Measurements from ENCODE around the gene TSPAN7. TPM values are rescaled to one million over a fixed set of nuclear protein-coding genes. Genes with fewer than 3 reads are reported as not detected.

The TSPAN7 gene
- total and polyA plus RNA-seq, 2 donors from 2014 or later: 44.9 to 98.3 TPM

- no peak for DNase-seq
- Histone ChIP-seq H3K4me3 (ENCODE audit: low read length in 3 of 3) (no peak overlapping the region), H3K36me3 (ENCODE audit: control insufficient read depth in 2 of 3, insufficient read depth in 3 of 3, low read length in 3 of 3) (no peaks in the 10 kb centered on the region), H3K9me3 (ENCODE audit: control insufficient read depth in 2 of 3, insufficient read depth in 1 of 3, low read length in 3 of 3) (no peaks in the 10 kb centered on the region), H3K27ac (ENCODE audit: low read depth in 2 of 2, low read length in 2 of 2) (no peak overlapping the region), H3K4me1 (ENCODE audit: control insufficient read depth in 2 of 3, insufficient read depth in 2 of 3, low read depth in 1 of 3, low read length in 3 of 3) (no peaks in the 10 kb centered on the region), H3K27me3 (ENCODE audit: control insufficient read depth, insufficient read depth, low read length) (peaks cover 3% of the 10 kb centered on the region), H3K9ac (ENCODE audit: low read length in 3 of 3) (no peak overlapping the region)
- intact Hi-C loops (cut with DNase I): no loop called here
- no peak for TF ChIP-seq CTCF (IDR thresholded peaks at IDR 0.05; ENCODE audit: borderline replicate concordance, extremely low read depth, insufficient read depth)
- no peak for FAIRE-seq
These were observed 35.6 kb downstream of the TSPAN7 start for GRCh38 chrX:38596939-38597338.

- H3K27ac ChIP-seq (ENCODE audit: low read depth in 2 of 2, low read length in 2 of 2): no peak overlapping the region
- H3K9ac ChIP-seq (ENCODE audit: low read length in 3 of 3): no peak overlapping the region
- H3K4me1 ChIP-seq (ENCODE audit: control insufficient read depth in 2 of 3, insufficient read depth in 2 of 3, low read depth in 1 of 3, low read length in 3 of 3): no peaks in the 10 kb centered on the region
- no peak for TF ChIP-seq CTCF (IDR thresholded peaks at IDR 0.05; ENCODE audit: borderline replicate concordance, extremely low read depth, insufficient read depth)
- H3K36me3 ChIP-seq (ENCODE audit: control insufficient read depth in 2 of 3, insufficient read depth in 3 of 3, low read length in 3 of 3): no peaks in the 10 kb centered on the region
- no peak overlapping the region for H3K4me3 ChIP-seq (ENCODE audit: low read length in 3 of 3)
- DNase-seq (peak in 1 of 5 donors; percentile 2), FAIRE-seq (no peak)
- intact Hi-C loops (cut with DNase I): no loop called here
- H3K27me3 ChIP-seq (ENCODE audit: control insufficient read depth, insufficient read depth, low read length): peaks cover 3% of the 10 kb centered on the region
- H3K9me3 ChIP-seq (ENCODE audit: control insufficient read depth in 2 of 3, insufficient read depth in 1 of 3, low read length in 3 of 3): no peaks in the 10 kb centered on the region
These were observed 38.7 kb downstream of the TSPAN7 start for GRCh38 chrX:38599796-38600755.

- no peak overlapping the region for H3K9ac ChIP-seq (ENCODE audit: low read length in 3 of 3)
- intact Hi-C loops (cut with DNase I): no loop called here
- H3K27me3 ChIP-seq (ENCODE audit: control insufficient read depth, insufficient read depth, low read length): peaks cover 3% of the 10 kb centered on the region
- no peaks in the 10 kb centered on the region for H3K4me1 ChIP-seq (ENCODE audit: control insufficient read depth in 2 of 3, insufficient read depth in 2 of 3, low read depth in 1 of 3, low read length in 3 of 3)
- no peak overlapping the region for H3K4me3 ChIP-seq (ENCODE audit: low read length in 3 of 3)
- FAIRE-seq (no peak), DNase-seq (no peak)
- H3K9me3 ChIP-seq (ENCODE audit: control insufficient read depth in 2 of 3, insufficient read depth in 1 of 3, low read length in 3 of 3): no peaks in the 10 kb centered on the region
- H3K27ac ChIP-seq (ENCODE audit: low read depth in 2 of 2, low read length in 2 of 2): no peak overlapping the region
- no peak for TF ChIP-seq CTCF (IDR thresholded peaks at IDR 0.05; ENCODE audit: borderline replicate concordance, extremely low read depth, insufficient read depth)
- H3K36me3 ChIP-seq (ENCODE audit: control insufficient read depth in 2 of 3, insufficient read depth in 3 of 3, low read length in 3 of 3): no peaks in the 10 kb centered on the region
These were observed 40.5 kb downstream of the TSPAN7 start for GRCh38 chrX:38601866-38602265.

Measured in kidney (tissue), 14 donors.